ENCODE data around the gene NEURL1B.
"Not testable (repeated sequence)": the region's sequence is repeated elsewhere in the genome, so short reads cannot be mapped to it uniquely, and the experiment has no call there.

Gene NEURL1B

GRCh38 chr5:172707285-172708182, 66.5 kb downstream of the NEURL1B start:
- Histone ChIP-seq H3K9me3 (ENCODE audit: control insufficient read depth, low read depth, low read length) (no peaks in the 10 kb centered on the region), H3K27me3 (ENCODE audit: control insufficient read depth, insufficient read depth, low read length) (no peaks in the 10 kb centered on the region), H3K27ac (ENCODE audit: low read length) (no peak overlapping the region), H3K4me1 (ENCODE audit: control insufficient read depth, low read depth, low read length) (no peaks in the 10 kb centered on the region), H3K9ac (ENCODE audit: low read length) (no peak overlapping the region), H3K36me3 (ENCODE audit: control insufficient read depth, low read depth, low read length) (no peaks in the 10 kb centered on the region), H3K4me3 (ENCODE audit: low read length) (no peak overlapping the region)

GRCh38 chr5:172708183-172708505, 67.1 kb downstream of the NEURL1B start:
- Histone ChIP-seq H3K4me1 (ENCODE audit: control insufficient read depth, low read depth, low read length) (no peaks in the 10 kb centered on the region), H3K9ac (ENCODE audit: low read length) (no peak overlapping the region), H3K27ac (ENCODE audit: low read length) (no peak overlapping the region), H3K9me3 (ENCODE audit: control insufficient read depth, low read depth, low read length) (no peaks in the 10 kb centered on the region), H3K4me3 (ENCODE audit: low read length) (no peak overlapping the region), H3K36me3 (ENCODE audit: control insufficient read depth, low read depth, low read length) (no peaks in the 10 kb centered on the region), H3K27me3 (ENCODE audit: control insufficient read depth, insufficient read depth, low read length) (no peaks in the 10 kb centered on the region)

- no peak overlapping the region for H3K27ac ChIP-seq (ENCODE audit: low read length)
- H3K36me3 ChIP-seq (ENCODE audit: control insufficient read depth, low read depth, low read length): no peaks in the 10 kb centered on the region
- H3K27me3 ChIP-seq (ENCODE audit: control insufficient read depth, insufficient read depth, low read length): no peaks in the 10 kb centered on the region
- H3K9me3 ChIP-seq (ENCODE audit: control insufficient read depth, low read depth, low read length): no peaks in the 10 kb centered on the region
- H3K4me1 ChIP-seq (ENCODE audit: control insufficient read depth, low read depth, low read length): no peaks in the 10 kb centered on the region
- no peak overlapping the region for H3K9ac ChIP-seq (ENCODE audit: low read length)
- no peak overlapping the region for H3K4me3 ChIP-seq (ENCODE audit: low read length)
Measured at GRCh38 chr5:172710676-172711075, 69.6 kb downstream of the NEURL1B start.

GRCh38 chr5:172711321-172711861, 70.3 kb downstream of the NEURL1B start:
- H3K27ac ChIP-seq (ENCODE audit: low read length); H3K9me3 ChIP-seq (ENCODE audit: control insufficient read depth, low read depth, low read length); H3K27me3 ChIP-seq (ENCODE audit: control insufficient read depth, insufficient read depth, low read length); H3K4me1 ChIP-seq (ENCODE audit: control insufficient read depth, low read depth, low read length); H3K9ac ChIP-seq (ENCODE audit: low read length); H3K36me3 ChIP-seq (ENCODE audit: control insufficient read depth, low read depth, low read length); H3K4me3 ChIP-seq (ENCODE audit: low read length): not testable (repeated sequence)

- no peak overlapping the region for H3K9ac ChIP-seq (ENCODE audit: low read length)
- H3K27ac ChIP-seq (ENCODE audit: low read length): no peak overlapping the region
- H3K4me3 ChIP-seq (ENCODE audit: low read length): no peak overlapping the region
- no peaks in the 10 kb centered on the region for H3K36me3 ChIP-seq (ENCODE audit: control insufficient read depth, low read depth, low read length)
- no peaks in the 10 kb centered on the region for H3K4me1 ChIP-seq (ENCODE audit: control insufficient read depth, low read depth, low read length)
- H3K27me3 ChIP-seq (ENCODE audit: control insufficient read depth, insufficient read depth, low read length): peaks cover 8% of the 10 kb centered on the region
- H3K9me3 ChIP-seq (ENCODE audit: control insufficient read depth, low read depth, low read length): no peaks in the 10 kb centered on the region
Measured at GRCh38 chr5:172712610-172713009, 71.5 kb downstream of the NEURL1B start.

GRCh38 chr5:172713113-172713808, 72.2 kb downstream of the NEURL1B start:
- H3K27me3 ChIP-seq (ENCODE audit: control insufficient read depth, insufficient read depth, low read length): peaks cover 14% of the 10 kb centered on the region
- H3K27ac ChIP-seq (ENCODE audit: low read length): no peak overlapping the region
- no peaks in the 10 kb centered on the region for H3K9me3 ChIP-seq (ENCODE audit: control insufficient read depth, low read depth, low read length)
- no peak overlapping the region for H3K9ac ChIP-seq (ENCODE audit: low read length)
- no peak overlapping the region for H3K4me3 ChIP-seq (ENCODE audit: low read length)
- no peaks in the 10 kb centered on the region for H3K36me3 ChIP-seq (ENCODE audit: control insufficient read depth, low read depth, low read length)
- no peaks in the 10 kb centered on the region for H3K4me1 ChIP-seq (ENCODE audit: control insufficient read depth, low read depth, low read length)

- H3K27ac ChIP-seq (ENCODE audit: low read length): no peak overlapping the region
- H3K4me1 ChIP-seq (ENCODE audit: control insufficient read depth, low read depth, low read length): no peaks in the 10 kb centered on the region
- H3K9me3 ChIP-seq (ENCODE audit: control insufficient read depth, low read depth, low read length): no peaks in the 10 kb centered on the region
- peaks cover 15% of the 10 kb centered on the region for H3K27me3 ChIP-seq (ENCODE audit: control insufficient read depth, insufficient read depth, low read length)
- no peaks in the 10 kb centered on the region for H3K36me3 ChIP-seq (ENCODE audit: control insufficient read depth, low read depth, low read length)
- H3K4me3 ChIP-seq (ENCODE audit: low read length): no peak overlapping the region
- no peak overlapping the region for H3K9ac ChIP-seq (ENCODE audit: low read length)
Measured at GRCh38 chr5:172713809-172714490, 72.9 kb downstream of the NEURL1B start.

- no peaks in the 10 kb centered on the region for H3K36me3 ChIP-seq (ENCODE audit: control insufficient read depth, low read depth, low read length)
- H3K27me3 ChIP-seq (ENCODE audit: control insufficient read depth, insufficient read depth, low read length): peaks cover 15% of the 10 kb centered on the region
- no peaks in the 10 kb centered on the region for H3K4me1 ChIP-seq (ENCODE audit: control insufficient read depth, low read depth, low read length)
- no peak overlapping the region for H3K9ac ChIP-seq (ENCODE audit: low read length)
- H3K4me3 ChIP-seq (ENCODE audit: low read length): no peak overlapping the region
- H3K9me3 ChIP-seq (ENCODE audit: control insufficient read depth, low read depth, low read length): no peaks in the 10 kb centered on the region
- H3K27ac ChIP-seq (ENCODE audit: low read length): no peak overlapping the region
Measured at GRCh38 chr5:172714491-172715420, 73.7 kb downstream of the NEURL1B start.

- Histone ChIP-seq H3K27ac (ENCODE audit: low read length) (no peak overlapping the region), H3K4me1 (ENCODE audit: control insufficient read depth, low read depth, low read length) (no peaks in the 10 kb centered on the region)
Measured at GRCh38 chr5:172715421-172715780, 74.3 kb downstream of the NEURL1B start.

GRCh38 chr5:172715931-172716682, 75.0 kb downstream of the NEURL1B start:
- peaks cover 15% of the 10 kb centered on the region for H3K27me3 ChIP-seq (ENCODE audit: control insufficient read depth, insufficient read depth, low read length)
- H3K4me3 ChIP-seq (ENCODE audit: low read length): no peak overlapping the region
- H3K9me3 ChIP-seq (ENCODE audit: control insufficient read depth, low read depth, low read length): no peaks in the 10 kb centered on the region
- no peak overlapping the region for H3K27ac ChIP-seq (ENCODE audit: low read length)
- H3K4me1 ChIP-seq (ENCODE audit: control insufficient read depth, low read depth, low read length): no peaks in the 10 kb centered on the region
- H3K9ac ChIP-seq (ENCODE audit: low read length): no peak overlapping the region
- no peaks in the 10 kb centered on the region for H3K36me3 ChIP-seq (ENCODE audit: control insufficient read depth, low read depth, low read length)

More at GRCh38 chr5:172715421-172715780, 74.3 kb downstream of the NEURL1B start:
- Histone ChIP-seq H3K27me3 (ENCODE audit: control insufficient read depth, insufficient read depth, low read length) (peaks cover 15% of the 10 kb centered on the region), H3K9ac (ENCODE audit: low read length) (no peak overlapping the region), H3K4me3 (ENCODE audit: low read length) (no peak overlapping the region), H3K36me3 (ENCODE audit: control insufficient read depth, low read depth, low read length) (no peaks in the 10 kb centered on the region), H3K9me3 (ENCODE audit: control insufficient read depth, low read depth, low read length) (no peaks in the 10 kb centered on the region)
